HG02588 (cell line): ENCODE results near the gene LSM12.

Experiments
- ATAC-seq: cut with Tn5 transposase; IDR thresholded peaks from one replicate; pipeline ENCODE4 v1.9.1; 2021; ENCODE audit warnings: mild to moderate bottlenecking, moderate library complexity; ENCODE audit not compliant: unreplicated experiment

The LSM12 gene

GRCh38 chr17:43988301-43988700 is 78.2 kb downstream of the LSM12 start:
- no peak for ATAC-seq

DNA sequence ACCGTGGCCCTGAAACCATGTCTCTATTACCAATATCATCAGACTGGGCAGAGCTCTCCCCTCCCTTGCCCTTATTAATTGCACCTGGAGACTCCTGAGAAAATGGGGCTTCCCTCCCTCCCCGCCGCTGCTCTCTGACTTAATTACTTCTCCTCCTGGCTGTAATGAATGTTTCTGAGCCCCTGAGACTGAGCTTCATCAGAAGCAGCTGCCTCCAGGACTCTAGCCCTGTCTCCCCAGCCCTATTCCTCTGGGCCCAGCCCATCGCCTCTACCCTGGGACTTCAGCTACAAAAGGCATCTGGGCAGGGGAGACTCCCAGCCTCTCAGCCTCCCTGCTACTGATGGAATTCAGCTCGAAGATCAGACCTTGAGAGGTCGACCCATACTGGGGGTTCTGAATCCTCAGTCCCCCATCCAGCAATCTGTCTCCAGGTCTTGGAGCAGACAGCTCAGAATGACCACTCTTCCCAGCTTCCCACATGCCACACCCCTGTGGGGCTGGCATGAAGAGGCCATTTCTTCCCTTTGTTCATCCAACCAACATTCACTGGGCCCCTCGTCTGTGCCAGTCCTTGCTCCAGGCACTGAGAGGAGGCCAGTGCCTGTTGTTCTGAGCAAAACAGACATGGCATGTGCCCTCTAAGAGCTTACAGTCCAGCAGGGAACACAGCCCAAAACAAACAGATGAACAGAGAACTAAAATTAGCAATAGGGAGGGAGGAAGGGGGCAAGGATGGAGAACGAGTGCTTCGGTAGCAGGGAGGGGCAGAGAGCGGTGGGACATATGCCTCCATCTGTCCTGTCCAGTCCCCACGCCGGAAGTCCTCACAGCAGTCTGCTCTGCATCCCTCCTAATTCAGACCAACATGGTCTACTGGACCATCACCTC is 79.1 kb downstream of the LSM12 start:
- no peak for ATAC-seq

DNA sequence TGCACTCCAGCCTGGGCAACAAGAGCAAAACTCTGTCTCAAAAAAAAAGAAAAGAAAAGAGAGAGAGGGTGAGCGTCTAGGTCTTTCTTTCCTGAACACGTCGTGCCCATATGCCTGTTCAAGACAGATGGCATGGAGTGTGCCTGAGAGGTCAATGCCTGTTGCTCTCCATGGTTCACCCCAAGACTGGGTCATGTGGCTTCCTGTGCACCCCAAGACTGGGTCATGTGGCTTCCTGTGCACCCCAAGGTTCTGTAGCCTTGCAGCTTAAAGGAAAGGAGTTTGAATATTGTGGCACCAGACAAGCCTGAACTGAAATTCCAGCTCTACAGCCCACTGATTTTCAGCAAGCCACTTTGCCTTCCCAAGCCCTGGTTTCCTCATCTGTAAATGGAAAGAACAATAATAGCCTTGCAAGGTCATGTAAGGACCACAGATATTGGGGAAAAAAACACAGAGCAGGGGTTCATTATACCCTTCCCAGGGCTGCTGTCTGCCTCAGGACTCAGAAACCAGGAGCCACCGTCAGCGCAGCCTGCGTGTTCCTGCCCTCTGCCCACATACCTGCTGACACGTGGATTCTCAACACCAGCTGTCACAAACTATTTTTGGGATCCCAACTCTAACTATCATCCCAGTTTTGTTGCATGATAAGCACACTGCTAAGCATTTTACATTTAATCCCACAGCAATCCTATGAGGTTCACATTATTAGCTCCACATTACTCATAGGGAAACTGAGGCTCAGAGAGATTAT is 80.1 kb downstream of the LSM12 start:
- no peak for ATAC-seq

GRCh38 chr17:43984521-43984920 is 82.0 kb downstream of the LSM12 start:
- ATAC-seq = no peak
